DOHH2 (cell line): ENCODE measurements around the gene ITPR1.

Source experiments
- H3F3A ChIP-seq: fragments of 200-600 bp; sonication (generic), shearing (Covaris generic); 2 replicates; pipeline ENCODE4 v1.6.0; 2016; ENCODE audit warnings: antibody characterized with exemption, mild to moderate bottlenecking; ENCODE audit not compliant: control insufficient read depth, insufficient read depth
- H3K27ac ChIP-seq: fragments of 200-600 bp; sonication (generic); 2 replicates; pipeline ENCODE4 v1.5.1; 2014; ENCODE audit warnings: low read depth, mild to moderate bottlenecking, low read length, moderate library complexity
- H3K27me3 ChIP-seq: fragments of 200-600 bp; sonication (generic); 2 replicates; pipeline ENCODE4 v1.6.1; 2014; ENCODE audit warnings: mild to moderate bottlenecking, low read length, mixed read lengths; ENCODE audit not compliant: control insufficient read depth
- H3K36me3 ChIP-seq: fragments of 200-600 bp; sonication (generic); 2 replicates; pipeline ENCODE4 v1.6.1; 2014; ENCODE audit warnings: mild to moderate bottlenecking, low read length, moderate library complexity, mixed read lengths; ENCODE audit not compliant: control insufficient read depth
- H3K4me1 ChIP-seq: fragments of 200-600 bp; sonication (generic); 2 replicates; pipeline ENCODE4 v1.6.1; 2014; ENCODE audit warnings: mild to moderate bottlenecking, low read length, mixed read lengths; ENCODE audit not compliant: control insufficient read depth
- H3K4me2 ChIP-seq: fragments of 200-600 bp; sonication (generic); 2 replicates; pipeline ENCODE4 v1.6.0; 2014; ENCODE audit warnings: mild to moderate bottlenecking, low read length, moderate library complexity
- H3K4me3 ChIP-seq: fragments of 200-600 bp; sonication (generic); 2 replicates; pipeline ENCODE4 v1.5.1; 2014; ENCODE audit warnings: mild to moderate bottlenecking, low read length, mixed read lengths
- H3K79me2 ChIP-seq: fragments of 200-600 bp; sonication (generic); 2 replicates; pipeline ENCODE4 v1.6.1; 2014; ENCODE audit warnings: mild to moderate bottlenecking, low read length, mixed read lengths; ENCODE audit not compliant: control insufficient read depth
- H3K9me2 ChIP-seq: fragments of 200-600 bp; sonication (generic); replicated peaks from 2 replicates; pipeline ENCODE4 v1.6.1; 2014; ENCODE audit warnings: mild to moderate bottlenecking, low read length, mixed read lengths; ENCODE audit not compliant: control insufficient read depth
- H3K9me3 ChIP-seq: fragments of 200-600 bp; sonication (generic); 2 replicates; pipeline ENCODE4 v1.6.1; 2014; ENCODE audit warnings: antibody characterized with exemption, low read length, mixed read lengths; ENCODE audit not compliant: control insufficient read depth, insufficient read depth
- H4K20me1 ChIP-seq: fragments of 200-600 bp; sonication (generic); 2 replicates; pipeline ENCODE4 v1.6.0; 2014; ENCODE audit warnings: low read depth, mild to moderate bottlenecking, antibody characterized with exemption, low read length, moderate library complexity; ENCODE audit not compliant: control insufficient read depth, insufficient read depth
- CTCF ChIP-seq: fragments of 200-600 bp; sonication (generic); IDR thresholded peaks from one replicate; pipeline ENCODE4 v1.5.1; 2014; ENCODE audit warnings: antibody characterized with exemption, mild to moderate bottlenecking, low read depth, low read length; ENCODE audit not compliant: poor library complexity, severe bottlenecking
- EZH2phosphoT487 ChIP-seq: fragments of 200-600 bp; sonication (generic); IDR thresholded peaks from 2 replicates; pipeline ENCODE4 v1.6.1; 2017; ENCODE audit warnings: borderline replicate concordance, mild to moderate bottlenecking, antibody characterized with exemption, low read length, moderate library complexity, mixed read lengths

The ITPR1 gene

GRCh38 chr3:4821338-4821737, 328.2 kb downstream of the ITPR1 start:
- H3K27ac ChIP-seq, result no peak overlapping the region
- H4K20me1 ChIP-seq, result no peaks in the 10 kb centered on the region
- no peaks in the 10 kb centered on the region for H3K9me2 ChIP-seq
- TF ChIP-seq EZH2phosphoT487 (no peak), CTCF (no peak)
- H3K4me3 ChIP-seq, result no peak overlapping the region
- no peaks in the 10 kb centered on the region for H3K4me1 ChIP-seq
- H3K79me2 ChIP-seq, result no peaks in the 10 kb centered on the region
- no peak overlapping the region for H3K4me2 ChIP-seq
- H3K27me3 ChIP-seq, result no peaks in the 10 kb centered on the region
- no peaks in the 10 kb centered on the region for H3K9me3 ChIP-seq
- H3K36me3 ChIP-seq, result peaks cover 3% of the 10 kb centered on the region; the same call in 1 of the 2 replicates
- no peaks in the 10 kb centered on the region for H3F3A ChIP-seq

GRCh38 chr3:4821975-4822374, 328.8 kb downstream of the ITPR1 start:
- H3F3A ChIP-seq, result no peaks in the 10 kb centered on the region
- no peak overlapping the region for H3K4me3 ChIP-seq
- no peaks in the 10 kb centered on the region for H3K9me3 ChIP-seq
- peaks cover 3% of the 10 kb centered on the region; the same call in 1 of the 2 replicates for H3K36me3 ChIP-seq
- no peaks in the 10 kb centered on the region for H3K27me3 ChIP-seq
- no peak for TF ChIP-seq EZH2phosphoT487
- TF ChIP-seq CTCF, result no peak
- H4K20me1 ChIP-seq, result no peaks in the 10 kb centered on the region
- H3K79me2 ChIP-seq, result no peaks in the 10 kb centered on the region
- H3K9me2 ChIP-seq, result no peaks in the 10 kb centered on the region
- H3K27ac ChIP-seq, result no peak overlapping the region
- no peak overlapping the region for H3K4me2 ChIP-seq
- no peaks in the 10 kb centered on the region for H3K4me1 ChIP-seq

- TF ChIP-seq EZH2phosphoT487 (no peak), CTCF (no peak)
- Histone ChIP-seq H3K9me3 (no peaks in the 10 kb centered on the region), H3F3A (no peaks in the 10 kb centered on the region), H3K27me3 (no peaks in the 10 kb centered on the region), H4K20me1 (no peaks in the 10 kb centered on the region), H3K79me2 (no peaks in the 10 kb centered on the region), H3K27ac (no peak overlapping the region), H3K4me3 (no peak overlapping the region), H3K4me2 (no peak overlapping the region), H3K9me2 (no peaks in the 10 kb centered on the region), H3K4me1 (no peaks in the 10 kb centered on the region), H3K36me3 (peaks cover 3% of the 10 kb centered on the region; the same call in 1 of the 2 replicates)
Observed at GRCh38 chr3:4822568-4822967, 329.4 kb downstream of the ITPR1 start.
